IMR-90 (cell line): Measurements from ENCODE around the gene RAB26. TPM values are rescaled to one million over a fixed set of nuclear protein-coding genes. Genes with fewer than 3 reads are reported as not detected.

Experiments
- ATAC-seq: fragments of 200-7000 bp; cut with Tn5 transposase; 2 replicates; pipeline ENCODE4 v1.9.1; 2020; ENCODE audit warnings: low read depth, mild to moderate bottlenecking, moderate library complexity
- BruUV-seq: library from RNA; stranded (reverse); fragments of 400-500 nt; replicated peaks from 2 replicates; lab custom pipeline; 2021; lab: Mats Ljungman, UMichigan
- CTCF ChIA-PET: fragments of 300-600 bp; formaldehyde crosslinking; extraction: SDS; loops from one replicate; lab custom pipeline; 2021; ENCODE audit warnings: antibody characterized with exemption; lab: Yijun Ruan, JAX
- POLR2A ChIA-PET: fragments of 300-600 bp; sonication (Branson Sonifier 250); formaldehyde crosslinking; loops from one replicate; lab custom pipeline; 2022; ENCODE audit warnings: antibody characterized with exemption; ENCODE audit not compliant: unreplicated experiment; lab: Charles Lee
- DNase-seq: peaks from one replicate; pipeline ENCODE4 v3.0.0; 2013
- H2AFZ ChIP-seq: replicated peaks from 2 replicates; pipeline ENCODE3; 2013; ENCODE audit warnings: low read length, mild to moderate bottlenecking; ENCODE audit not compliant: poor library complexity
- H2AK5ac ChIP-seq: 2 replicates; pipeline ENCODE4 v1.6.1; 2013; ENCODE audit warnings: low read depth, low read length, inconsistent platforms
- H2AK9ac ChIP-seq: replicated peaks from 2 replicates; pipeline ENCODE3; 2013; ENCODE audit warnings: mild to moderate bottlenecking, low read depth, low read length, moderate library complexity; ENCODE audit not compliant: poor library complexity
- H2BK120ac ChIP-seq: 2 replicates; pipeline ENCODE4 v1.6.1; 2013; ENCODE audit warnings: low read depth, low read length, inconsistent platforms
- H2BK15ac ChIP-seq: 3 replicates; pipeline ENCODE4 v1.6.1; 2013; ENCODE audit warnings: low read depth, low read length, inconsistent platforms
- H2BK20ac ChIP-seq: 2 replicates; pipeline ENCODE4 v1.6.1; 2013; ENCODE audit warnings: low read depth, mild to moderate bottlenecking, inconsistent platforms, low read length, moderate library complexity
- H2BK5ac ChIP-seq: 2 replicates; pipeline ENCODE4 v1.6.1; 2013; ENCODE audit warnings: mild to moderate bottlenecking, low read depth, low read length, inconsistent platforms; ENCODE audit not compliant: poor library complexity, severe bottlenecking
- H3K14ac ChIP-seq: replicated peaks from 2 replicates; pipeline ENCODE4 v1.6.1; 2013; ENCODE audit warnings: low read depth, low read length, inconsistent platforms
- H3K18ac ChIP-seq: 2 replicates; pipeline ENCODE4 v1.6.1; 2013; ENCODE audit warnings: low read depth, low read length, control low read depth
- H3K23ac ChIP-seq: 2 replicates; pipeline ENCODE4 v1.6.1; 2013; ENCODE audit warnings: low read depth, low read length, inconsistent platforms
- H3K27ac ChIP-seq: 2 replicates; pipeline ENCODE4 v1.5.1; 2013; ENCODE audit warnings: mild to moderate bottlenecking, control low read depth, low read length; ENCODE audit not compliant: insufficient read depth
- H3K27me3 ChIP-seq: 2 replicates; pipeline ENCODE4 v1.6.1; 2013; ENCODE audit warnings: low read length; ENCODE audit not compliant: control insufficient read depth, insufficient read depth
- H3K36me3 ChIP-seq: 2 replicates; pipeline ENCODE4 v1.6.1; 2013; ENCODE audit warnings: low read length, mixed read lengths; ENCODE audit not compliant: control insufficient read depth, insufficient read depth
- H3K4ac ChIP-seq: 2 replicates; pipeline ENCODE4 v1.6.1; 2013; ENCODE audit warnings: low read depth, low read length, inconsistent platforms
- H3K4me1 ChIP-seq: 2 replicates; pipeline ENCODE4 v1.6.1; 2013; ENCODE audit warnings: low read length, mixed read lengths; ENCODE audit not compliant: control insufficient read depth, insufficient read depth
- H3K4me2 ChIP-seq: 2 replicates; pipeline ENCODE4 v1.6.1; 2013; ENCODE audit warnings: low read depth, mild to moderate bottlenecking, control low read depth, low read length, moderate library complexity
- H3K4me3 ChIP-seq: 2 replicates; pipeline ENCODE4 v1.5.1; 2013; ENCODE audit warnings: low read depth, mild to moderate bottlenecking, control low read depth, low read length, moderate library complexity; ENCODE audit not compliant: insufficient read depth
- H3K56ac ChIP-seq: 2 replicates; pipeline ENCODE4 v1.6.1; 2013; ENCODE audit warnings: low read length, inconsistent platforms; ENCODE audit not compliant: insufficient read depth; ENCODE audit errors: extremely low read depth
- H3K79me1 ChIP-seq, 2 experiments: 2 replicates each; pipeline ENCODE4 v1.6.1; 2013; ENCODE audit warnings: low read length in 2 of 2, inconsistent platforms in 1 of 2, low read depth in 1 of 2
- H3K9ac ChIP-seq: 2 replicates; pipeline ENCODE4 v1.6.1; 2013; ENCODE audit warnings: low read depth, low read length, control low read depth
- H3K9me1 ChIP-seq: 2 replicates; pipeline ENCODE4 v1.6.1; 2013; ENCODE audit warnings: low read length, inconsistent platforms; ENCODE audit not compliant: insufficient read depth
- H3K9me3 ChIP-seq: 2 replicates; pipeline ENCODE4 v1.6.1; 2013; ENCODE audit warnings: low read length; ENCODE audit not compliant: control insufficient read depth, insufficient read depth
- H4K20me1 ChIP-seq: 2 replicates; pipeline ENCODE4 v1.6.1; 2013; ENCODE audit warnings: low read length, inconsistent platforms; ENCODE audit not compliant: insufficient read depth
- H4K5ac ChIP-seq: 2 replicates; pipeline ENCODE4 v1.6.1; 2013; ENCODE audit warnings: mild to moderate bottlenecking, low read depth, low read length, control low read depth
- H4K8ac ChIP-seq, 2 experiments: 2 replicates each; pipeline ENCODE4 v1.6.1; 2013; ENCODE audit warnings: low read depth in 2 of 2, low read length in 2 of 2, control low read depth in 1 of 2, inconsistent platforms in 1 of 2
- H4K91ac ChIP-seq: 2 replicates; pipeline ENCODE4 v1.6.1; 2013; ENCODE audit warnings: low read depth, low read length, inconsistent platforms; ENCODE audit not compliant: insufficient read depth
- BHLHE40 ChIP-seq: fragments of 150-350 bp; IDR thresholded peaks from 2 replicates; pipeline ENCODE4 v1.6.1; 2016; ENCODE audit warnings: mild to moderate bottlenecking, low read depth, low read length
- CEBPB ChIP-seq: IDR thresholded peaks from 2 replicates; pipeline ENCODE4 v1.6.1; 2012; ENCODE audit warnings: low read depth, low read length, improper control_type of control experiment
- CHD1 ChIP-seq: IDR thresholded peaks from 2 replicates; pipeline ENCODE4 v1.6.1; 2012; ENCODE audit warnings: low read depth, low read length, improper control_type of control experiment
- CTCF ChIP-seq: conservative IDR thresholded peaks from 2 replicates; pipeline ENCODE4 v1.5.1; 2012; ENCODE audit warnings: mild to moderate bottlenecking, low read depth, low read length, improper control_type of control experiment
- FOS ChIP-seq: fragments of 150-350 bp; IDR thresholded peaks from 2 replicates; pipeline ENCODE4 v1.6.1; 2016; ENCODE audit warnings: low read depth, low read length
- MAFK ChIP-seq: IDR thresholded peaks from 2 replicates; pipeline ENCODE4 v1.6.1; 2012; ENCODE audit warnings: low read depth, low read length, improper control_type of control experiment
- MAZ ChIP-seq: IDR thresholded peaks from 2 replicates; pipeline ENCODE4 v1.6.1; 2012; ENCODE audit warnings: low read depth, mild to moderate bottlenecking, low read length, improper control_type of control experiment, moderate library complexity, borderline replicate concordance
- MXI1 ChIP-seq: IDR thresholded peaks from 2 replicates; pipeline ENCODE4 v1.6.1; 2012; ENCODE audit warnings: low read depth, mild to moderate bottlenecking, low read length, moderate library complexity, borderline replicate concordance
- NFE2L2 ChIP-seq: fragments of 150-350 bp; IDR thresholded peaks from 2 replicates; pipeline ENCODE4 v1.6.1; 2016; ENCODE audit warnings: low read depth, mild to moderate bottlenecking, low read length
- POLR2A ChIP-seq: IDR thresholded peaks from 2 replicates; pipeline ENCODE4 v1.6.1; 2012; ENCODE audit warnings: mild to moderate bottlenecking, low read depth, low read length
- RAD21 ChIP-seq: IDR thresholded peaks from 2 replicates; pipeline ENCODE4 v1.6.1; 2012; ENCODE audit warnings: low read length, improper control_type of control experiment
- RCOR1 ChIP-seq: IDR thresholded peaks from 2 replicates; pipeline ENCODE4 v1.6.1; 2012; ENCODE audit warnings: mild to moderate bottlenecking, low read length, improper control_type of control experiment; ENCODE audit not compliant: insufficient replicate concordance
- RFX5 ChIP-seq: IDR thresholded peaks from 2 replicates; pipeline ENCODE4 v1.8.0; 2012; ENCODE audit warnings: low read depth, mild to moderate bottlenecking, low read length, moderate library complexity
- SMC3 ChIP-seq: fragments of 150-350 bp; IDR thresholded peaks from 2 replicates; pipeline ENCODE4 v1.6.1; 2016; ENCODE audit warnings: low read depth, mild to moderate bottlenecking, antibody characterized with exemption, low read length, moderate library complexity
- WGBS, 2 experiments: methylation state at CpG; one replicate each; pipeline versions ENCODE4 v1.1.5 to v1.1.7; 2013; ENCODE audit warnings: missing lambda C conversion rate in 2 of 2; ENCODE audit not compliant: insufficient read length in 1 of 2; ENCODE audit errors: extremely low coverage in 2 of 2; 5-methylcytosine and 5-hydroxymethylcytosine counted together
- dilution Hi-C: fragments of 300-500 bp; cut with HindIII; formaldehyde crosslinking; loops from one replicate; pipeline ENCODE4 v1.14.3; 2018; ENCODE audit warnings: low sequenced_read_pairs; ENCODE audit not compliant: unreplicated experiment
- in situ Hi-C: fragments of 300-500 bp; cut with MboI; formaldehyde crosslinking; loops from 3 replicates; pipeline ENCODE4 v1.14.3; 2019; ENCODE audit warnings: low sequenced_read_pairs, inconsistent platforms, mixed read lengths
- intact Hi-C: fragments of 100-400 bp; cut with micrococcal nuclease; formaldehyde crosslinking; loops from 2 replicates; pipeline ENCODE4 v1.10.0; 2022
- polyA plus RNA-seq, 3 experiments: library from polyadenylated mRNA; depleted of rRNA; stranded (reverse); fragments of >200 nt; gene quantifications; 2 replicates each; pipeline ENCODE4 v1.2.3, GENCODE V29; 2012; ENCODE audit warnings: low replicate concordance in 1 of 3
- total RNA-seq: library from RNA; depleted of rRNA; stranded (reverse); fragments of >200 nt; gene quantifications from 2 replicates; pipeline ENCODE4 v1.2.3, GENCODE V29; 2012
- TF ChIP-seq, protein P1 (sequence below): fragments of 150-350 bp; IDR thresholded peaks from 2 replicates; pipeline ENCODE4 v1.6.1; 2016; ENCODE audit warnings: low read depth, mild to moderate bottlenecking, low read length, moderate library complexity, borderline replicate concordance
- TF ChIP-seq, protein P2 (sequence below): fragments of 150-350 bp; IDR thresholded peaks from 2 replicates; pipeline ENCODE4 v1.6.1; 2017; ENCODE audit warnings: mild to moderate bottlenecking, antibody characterized with exemption, low read length, low read depth

Gene RAB26
- total and polyA plus RNA-seq, 2 of the 4 experiments (the other 2 are of a cell fraction), result 1.1 to 4.5 TPM

DNA sequence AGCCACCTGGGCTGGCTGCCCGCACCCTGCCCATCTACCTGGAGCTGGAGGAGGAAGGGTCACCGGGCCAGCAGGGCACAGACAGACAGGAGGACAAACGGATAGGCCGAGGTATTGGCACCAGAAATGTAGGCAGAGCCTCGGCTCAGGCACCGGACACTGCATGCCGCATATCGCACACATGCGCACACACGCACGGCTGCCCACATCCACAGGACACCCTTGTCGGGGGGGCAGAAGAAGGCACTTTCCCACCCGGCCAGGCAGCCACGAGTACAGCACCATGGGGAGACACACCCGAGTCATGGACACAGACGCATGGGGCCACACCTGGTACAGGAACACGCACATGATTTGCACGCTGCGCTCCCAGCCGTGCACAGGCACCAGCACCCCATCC lies 33.5 kb downstream of the RAB26 start:
- Histone ChIP-seq H4K5ac (no peak overlapping the region), H3K18ac (no peak overlapping the region), H2AK9ac (no peak overlapping the region), H3K36me3 (peaks cover 8% of the 10 kb centered on the region; the same call in 1 of the 2 replicates), H4K8ac (no peak overlapping the region), H3K9me1 (peaks cover 3% of the 10 kb centered on the region; the same call in 1 of the 2 replicates), H4K20me1 (peaks cover 7% of the 10 kb centered on the region; the same call in 1 of the 2 replicates), H4K91ac (no peak overlapping the region), H2BK15ac (no peak overlapping the region), H2BK120ac (no peak overlapping the region), H2BK5ac (no peak overlapping the region), H2AK5ac (no peak overlapping the region), H3K23ac (no peak overlapping the region), H3K79me1 (no peaks in the 10 kb centered on the region), H3K27ac (no peak overlapping the region), H3K9me3 (no peaks in the 10 kb centered on the region), H3K14ac (no peak overlapping the region), H3K9ac (no peak overlapping the region), H2BK20ac (no peak overlapping the region), H3K27me3 (no peaks in the 10 kb centered on the region; the same call in 1 of the 2 replicates), H2AFZ (no peak overlapping the region), H3K4me3 (no peak overlapping the region), H3K56ac (no peak overlapping the region), H3K4me1 (no peaks in the 10 kb centered on the region), H3K4ac (no peak overlapping the region), H3K4me2 (no peak overlapping the region)
- ChIA-PET CTCF (no interaction called here), POLR2A (no interaction called here)
- WGBS, 2 experiments, result 93% methylated on average over 13 of the region's 20 CpGs; no CpG with 5 or more reads in 1 of the 2 experiments
- dilution Hi-C loops (no loop called here), in situ Hi-C loops (no loop called here), intact Hi-C loops (no loop called here)
- TF ChIP-seq MXI1 (no peak), FOS (no peak), POLR2A (no peak), RAD21 (no peak), NFE2L2 (no peak), SMC3 (no peak), MAZ (no peak), CEBPB (no peak), RFX5 (no peak), CTCF (no peak), RCOR1 (no peak), BHLHE40 (no peak), CHD1 (no peak), MAFK (no peak)
- TF ChIP-seq, protein P1, sequence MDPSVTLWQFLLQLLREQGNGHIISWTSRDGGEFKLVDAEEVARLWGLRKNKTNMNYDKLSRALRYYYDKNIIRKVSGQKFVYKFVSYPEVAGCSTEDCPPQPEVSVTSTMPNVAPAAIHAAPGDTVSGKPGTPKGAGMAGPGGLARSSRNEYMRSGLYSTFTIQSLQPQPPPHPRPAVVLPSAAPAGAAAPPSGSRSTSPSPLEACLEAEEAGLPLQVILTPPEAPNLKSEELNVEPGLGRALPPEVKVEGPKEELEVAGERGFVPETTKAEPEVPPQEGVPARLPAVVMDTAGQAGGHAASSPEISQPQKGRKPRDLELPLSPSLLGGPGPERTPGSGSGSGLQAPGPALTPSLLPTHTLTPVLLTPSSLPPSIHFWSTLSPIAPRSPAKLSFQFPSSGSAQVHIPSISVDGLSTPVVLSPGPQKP, result no peak
- TF ChIP-seq, protein P2, sequence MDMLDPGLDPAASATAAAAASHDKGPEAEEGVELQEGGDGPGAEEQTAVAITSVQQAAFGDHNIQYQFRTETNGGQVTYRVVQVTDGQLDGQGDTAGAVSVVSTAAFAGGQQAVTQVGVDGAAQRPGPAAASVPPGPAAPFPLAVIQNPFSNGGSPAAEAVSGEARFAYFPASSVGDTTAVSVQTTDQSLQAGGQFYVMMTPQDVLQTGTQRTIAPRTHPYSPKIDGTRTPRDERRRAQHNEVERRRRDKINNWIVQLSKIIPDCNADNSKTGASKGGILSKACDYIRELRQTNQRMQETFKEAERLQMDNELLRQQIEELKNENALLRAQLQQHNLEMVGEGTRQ, result no peak
- DNase-seq (no peak), ATAC-seq (no peak)
- no TSS peak for BruUV-seq
